ENCODE data around the gene RSRC1. TPM values are rescaled to one million over a fixed set of nuclear protein-coding genes. Genes with fewer than 3 reads are reported as not detected.
A peak's percentile ranks its signal among the peaks of the same experiment; 100 is the strongest.

RSRC1 gene
- total RNA-seq, 1 experiment from 2014 or later = 37.9 TPM

DNA sequence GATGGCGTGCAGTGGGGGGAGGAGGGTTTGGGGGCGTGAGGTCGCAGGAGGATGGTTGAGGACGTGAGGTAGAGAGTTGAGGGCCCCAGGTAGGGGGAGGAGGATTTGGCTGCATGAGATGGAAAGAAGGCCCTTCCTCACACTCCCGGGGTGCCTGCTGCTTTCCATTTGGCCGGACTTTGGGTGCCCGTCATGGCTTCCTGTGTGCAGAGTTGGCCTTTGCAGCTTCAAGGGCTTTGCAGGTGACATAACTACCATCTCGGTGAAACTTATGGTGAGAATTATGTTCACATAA, 462.8 kb downstream of the RSRC1 start:
- no peaks in the 10 kb centered on the region for H3K9me3 ChIP-seq (ENCODE audit: control insufficient read depth, low read depth, low read length)
- H3T11ph ChIP-seq (ENCODE audit: low read length) = no peak overlapping the region
- no peaks in the 10 kb centered on the region; the same call in 1 of the 2 replicates for H3K4me1 ChIP-seq (ENCODE audit: insufficient read depth, low read length)
- no peak overlapping the region for H2AK5ac ChIP-seq (ENCODE audit: insufficient read length, low read length)
- Mint-ChIP-seq H3K4me3 (0 out of 5 replicates have a peak overlapping the region, but pooled peaks of 1 of the 2 experiments have one; percentile 20), H3K4me1 (peaks cover 10 to 16% of the 10 kb centered on the region in 2 experiments), H3K27me3 (ENCODE audit: low read depth) (peaks cover 34% of the 10 kb centered on the region), H3K27ac (no peak overlapping the region), H3K36me3 (ENCODE audit: insufficient read depth in 1 of 3, low read depth in 3 of 3) (no peaks in the 10 kb centered on the region; a peak in 1 of 7 replicates), H3K9me3 (peaks cover 0 to 4% of the 10 kb centered on the region in 2 experiments; a peak in 1 of 5 replicates)
- no peaks in the 10 kb centered on the region for H3K79me1 ChIP-seq (ENCODE audit: insufficient read depth, low read depth, low read length, poor library complexity, severe bottlenecking)
- peaks cover 11% of the 10 kb centered on the region for H3K23me2 ChIP-seq (ENCODE audit: insufficient read length, low read depth, low read length, poor library complexity, severe bottlenecking)
- no CpG with 5 or more reads among the region's 8 CpGs for WGBS (ENCODE audit: extremely low coverage, insufficient read length, low lambda C conversion rate)
- H3K14ac ChIP-seq (ENCODE audit: insufficient read depth, low read length) = no peak overlapping the region
- no peak for DNase-seq
- no peak overlapping the region for H4K5ac ChIP-seq (ENCODE audit: insufficient read length, low read depth, low read length)
- peak overlapping the region; percentile 58 for H3K18ac ChIP-seq (ENCODE audit: insufficient read length, low read depth, low read length)
- TF ChIP-seq, protein P1, sequence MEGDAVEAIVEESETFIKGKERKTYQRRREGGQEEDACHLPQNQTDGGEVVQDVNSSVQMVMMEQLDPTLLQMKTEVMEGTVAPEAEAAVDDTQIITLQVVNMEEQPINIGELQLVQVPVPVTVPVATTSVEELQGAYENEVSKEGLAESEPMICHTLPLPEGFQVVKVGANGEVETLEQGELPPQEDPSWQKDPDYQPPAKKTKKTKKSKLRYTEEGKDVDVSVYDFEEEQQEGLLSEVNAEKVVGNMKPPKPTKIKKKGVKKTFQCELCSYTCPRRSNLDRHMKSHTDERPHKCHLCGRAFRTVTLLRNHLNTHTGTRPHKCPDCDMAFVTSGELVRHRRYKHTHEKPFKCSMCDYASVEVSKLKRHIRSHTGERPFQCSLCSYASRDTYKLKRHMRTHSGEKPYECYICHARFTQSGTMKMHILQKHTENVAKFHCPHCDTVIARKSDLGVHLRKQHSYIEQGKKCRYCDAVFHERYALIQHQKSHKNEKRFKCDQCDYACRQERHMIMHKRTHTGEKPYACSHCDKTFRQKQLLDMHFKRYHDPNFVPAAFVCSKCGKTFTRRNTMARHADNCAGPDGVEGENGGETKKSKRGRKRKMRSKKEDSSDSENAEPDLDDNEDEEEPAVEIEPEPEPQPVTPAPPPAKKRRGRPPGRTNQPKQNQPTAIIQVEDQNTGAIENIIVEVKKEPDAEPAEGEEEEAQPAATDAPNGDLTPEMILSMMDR (conservative IDR thresholded peaks at IDR 0.05) = no peak
- H3K27ac ChIP-seq (ENCODE audit: insufficient read length, low read depth, low read length) = no peak overlapping the region
- H4K91ac ChIP-seq (ENCODE audit: insufficient read length, low read depth, low read length) = no peak overlapping the region
- H3K27me3 ChIP-seq (ENCODE audit: insufficient read depth, low read length) = no peaks in the 10 kb centered on the region
- H4K20me1 ChIP-seq (ENCODE audit: control insufficient read depth, insufficient read depth, insufficient read length) = no peaks in the 10 kb centered on the region
- no peak overlapping the region for H3K23ac ChIP-seq (ENCODE audit: insufficient read length, low read depth, low read length)
- no peak overlapping the region for H2BK120ac ChIP-seq (ENCODE audit: low read depth, low read length, poor library complexity, severe bottlenecking)
- H4K8ac ChIP-seq (replicated peaks; ENCODE audit: insufficient read length, low read depth, low read length) = no peak overlapping the region
- H2BK15ac ChIP-seq (ENCODE audit: low read depth, low read length) = no peak overlapping the region
- no peak overlapping the region for H3K4me2 ChIP-seq (ENCODE audit: insufficient read depth, insufficient read length, low read length)
- H3K79me2 ChIP-seq (ENCODE audit: insufficient read depth, low read length) = no peaks in the 10 kb centered on the region
- H3K9ac ChIP-seq (ENCODE audit: extremely low read depth, insufficient read length, low read length) = no peak overlapping the region
- H2BK20ac ChIP-seq (ENCODE audit: low read depth, low read length, poor library complexity, severe bottlenecking) = no peak overlapping the region
- H2AFZ ChIP-seq (ENCODE audit: low read length) = no peak overlapping the region
- H2BK5ac ChIP-seq (ENCODE audit: insufficient read length, low read length) = no peak overlapping the region
- no peak overlapping the region for H3K4ac ChIP-seq (ENCODE audit: low read depth, low read length)
- H3K56ac ChIP-seq (ENCODE audit: insufficient read length, low read depth, low read length) = no peak overlapping the region
- no peak overlapping the region for H2BK12ac ChIP-seq (ENCODE audit: insufficient read length, low read depth, low read length)
